Esophagus muscularis mucosa (tissue), 4 donors: ENCODE results near the gene SDF2L1.

Experiments
- EP300 ChIP-seq: sonication (generic); formaldehyde crosslinking; IDR thresholded peaks from one replicate; pipeline ENCODE4 v1.6.1; 2017; ENCODE audit warnings: antibody characterized with exemption
- POLR2A ChIP-seq: fragments of 450-650 bp; IDR thresholded peaks from one replicate; pipeline ENCODE4 v1.6.1; 2017; ENCODE audit warnings: antibody characterized with exemption, moderate library complexity, mild to moderate bottlenecking, low read depth
- POLR2AphosphoS5 ChIP-seq, 2 donors: sonication (generic); formaldehyde crosslinking; IDR thresholded peaks; one replicate each; pipeline ENCODE4 v1.6.1; 2017; ENCODE audit warnings: antibody characterized with exemption in 2 of 2
- TF ChIP-seq, protein P1 (sequence below), 3 experiments: fragments of 200-600 bp in 2 of 3; fragments of 450-650 bp in 1 of 3; sonication (generic) in 2 of 3; IDR thresholded peaks; one replicate each; pipeline ENCODE4 v1.5.1; 2017 to 2019; ENCODE audit warnings: antibody characterized with exemption in 3 of 3, mild to moderate bottlenecking in 2 of 3, moderate library complexity in 1 of 3

DNA sequence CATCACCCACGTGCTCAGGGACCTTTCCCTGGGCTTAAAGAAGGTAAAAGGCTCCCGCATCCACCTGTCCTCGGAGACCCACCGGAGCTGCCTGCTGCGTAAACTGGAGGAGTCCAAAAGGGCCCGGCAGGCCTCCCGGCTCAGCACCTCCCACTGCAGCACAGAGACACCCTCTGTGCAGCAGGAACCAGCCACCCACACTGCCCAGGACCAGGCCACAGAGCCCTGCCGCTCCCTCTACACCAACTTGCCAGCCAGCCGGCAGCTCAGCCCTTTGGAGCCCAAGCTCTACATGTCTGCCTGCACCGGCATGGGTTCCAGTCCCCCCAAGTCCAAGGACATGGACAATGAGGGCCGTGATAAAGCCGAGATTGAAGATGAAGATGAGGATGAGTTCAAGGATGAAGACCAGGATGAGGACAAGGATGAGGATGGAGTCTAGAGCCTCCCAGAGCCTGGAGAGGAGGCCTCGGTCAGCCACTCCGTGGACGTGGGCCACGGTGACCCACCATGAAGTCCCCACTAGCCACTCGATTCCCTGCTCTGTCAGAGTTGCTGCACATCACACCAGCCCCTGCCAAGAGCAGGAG lies 5.4 kb upstream of the SDF2L1 start:
- TF ChIP-seq POLR2AphosphoS5 (IDR thresholded peaks at IDR 0.05) (no peak), POLR2A (no peak), EP300 (no peak)
- TF ChIP-seq, protein P1, sequence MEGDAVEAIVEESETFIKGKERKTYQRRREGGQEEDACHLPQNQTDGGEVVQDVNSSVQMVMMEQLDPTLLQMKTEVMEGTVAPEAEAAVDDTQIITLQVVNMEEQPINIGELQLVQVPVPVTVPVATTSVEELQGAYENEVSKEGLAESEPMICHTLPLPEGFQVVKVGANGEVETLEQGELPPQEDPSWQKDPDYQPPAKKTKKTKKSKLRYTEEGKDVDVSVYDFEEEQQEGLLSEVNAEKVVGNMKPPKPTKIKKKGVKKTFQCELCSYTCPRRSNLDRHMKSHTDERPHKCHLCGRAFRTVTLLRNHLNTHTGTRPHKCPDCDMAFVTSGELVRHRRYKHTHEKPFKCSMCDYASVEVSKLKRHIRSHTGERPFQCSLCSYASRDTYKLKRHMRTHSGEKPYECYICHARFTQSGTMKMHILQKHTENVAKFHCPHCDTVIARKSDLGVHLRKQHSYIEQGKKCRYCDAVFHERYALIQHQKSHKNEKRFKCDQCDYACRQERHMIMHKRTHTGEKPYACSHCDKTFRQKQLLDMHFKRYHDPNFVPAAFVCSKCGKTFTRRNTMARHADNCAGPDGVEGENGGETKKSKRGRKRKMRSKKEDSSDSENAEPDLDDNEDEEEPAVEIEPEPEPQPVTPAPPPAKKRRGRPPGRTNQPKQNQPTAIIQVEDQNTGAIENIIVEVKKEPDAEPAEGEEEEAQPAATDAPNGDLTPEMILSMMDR (IDR thresholded peaks at IDR 0.05), result no peak
